ENCODE results near the gene SLC35B2.

The SLC35B2 gene

GRCh38 chr6:44221291-44221960 is 35.9 kb downstream of the SLC35B2 start (continued):
- no peak for TF ChIP-seq ZNF596 (tag by site-specific recombination; IDR thresholded peaks at IDR 0.05)
- no peak for TF ChIP-seq ZNF561 (tag by site-specific recombination; IDR thresholded peaks at IDR 0.05; ENCODE audit: borderline replicate concordance)
- no peak for TF ChIP-seq ZNF138 (tag by site-specific recombination; IDR thresholded peaks at IDR 0.05; ENCODE audit: borderline replicate concordance)

DNA sequence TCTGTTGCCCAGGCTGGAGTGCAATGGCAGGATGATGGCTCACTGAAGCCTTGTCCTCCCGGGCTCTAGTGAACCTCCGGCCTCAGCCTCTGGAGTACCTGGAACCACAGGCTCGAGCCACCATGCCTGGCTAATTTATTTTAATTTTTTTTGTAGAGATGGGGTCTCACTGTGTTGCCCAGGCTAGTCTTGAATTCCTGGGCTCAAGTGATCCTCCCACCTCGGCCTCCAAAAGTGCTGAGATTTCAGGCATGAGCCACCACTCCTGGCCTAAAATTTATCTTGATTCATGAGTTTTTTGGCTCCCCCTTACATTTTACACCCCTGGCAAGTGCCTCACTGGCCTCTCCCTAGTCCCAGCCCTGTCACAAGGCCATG is 36.4 kb downstream of the SLC35B2 start:
- ChIA-PET POLR2A (interaction anchor here (1.2 to 5.7 kb wide), 3 partner anchors 26 to 36 kb away, joined by 3 to 90 read pairs (median 9); partner anchors contain the start of gene HSP90AB1), CTCF (interaction anchor here (0.6 to 11.1 kb wide), 7 partner anchors 15 to 48 kb away, joined by 3 to 148 read pairs (median 4); partner anchors contain the start of gene HSP90AB1)
- Histone ChIP-seq H3K36me3 (ENCODE audit: control insufficient read depth in 2 of 2, insufficient read depth in 1 of 2, low read length in 2 of 2) (no peaks in the 10 kb centered on the region), H3K9me3 (ENCODE audit: control insufficient read depth, insufficient read depth, low read depth, low read length) (no peaks in the 10 kb centered on the region), H3K4me3 (ENCODE audit: low read depth, low read length) (no peak overlapping the region), H3K4me1 (ENCODE audit: control insufficient read depth, insufficient read depth, low read length) (peaks cover 19% of the 10 kb centered on the region), H3K27ac (ENCODE audit: extremely low read depth, low read depth, low read length) (peak overlapping the region; percentile 60)
- no peak for TF ChIP-seq PBX3 (CRISPR knock-in tag; IDR thresholded peaks at IDR 0.05)
- peak; percentile 99 for TF ChIP-seq ZNF121 (tag by site-specific recombination; IDR thresholded peaks at IDR 0.05)

GRCh38 chr6:44219815-44220784 is 37.2 kb downstream of the SLC35B2 start:
- no peak overlapping the region for H3K27ac ChIP-seq (ENCODE audit: extremely low read depth, low read depth, low read length)
- ChIA-PET CTCF (interaction anchor here (0.9 to 11.1 kb wide), 3 partner anchors 16 to 62 kb away, joined by 5 to 148 read pairs (median 13); no protein-coding TSS in a partner anchor), POLR2A (interaction anchor here (0.6 to 5.7 kb wide), 7 partner anchors 17 to 1104 kb away, joined by 3 to 90 read pairs (median 7); partner anchors contain the start of genes HSP90AB1 and SLC35B2)
- TF ChIP-seq KLF1 (tag by site-specific recombination; IDR thresholded peaks at IDR 0.05) (peak; percentile 40; the same call in 1 of the 2 replicates), SP3 (tag by site-specific recombination; IDR thresholded peaks at IDR 0.05) (no peak)
- H3K36me3 ChIP-seq (ENCODE audit: control insufficient read depth in 2 of 2, insufficient read depth in 1 of 2, low read length in 2 of 2), result no peaks in the 10 kb centered on the region
- peak overlapping the region; percentile 48 for H3K4me3 ChIP-seq (ENCODE audit: low read depth, low read length)
- no peaks in the 10 kb centered on the region for H3K9me3 ChIP-seq (ENCODE audit: control insufficient read depth, insufficient read depth, low read depth, low read length)
- H3K4me1 ChIP-seq (ENCODE audit: control insufficient read depth, insufficient read depth, low read length), result peaks cover 14% of the 10 kb centered on the region

DNA sequence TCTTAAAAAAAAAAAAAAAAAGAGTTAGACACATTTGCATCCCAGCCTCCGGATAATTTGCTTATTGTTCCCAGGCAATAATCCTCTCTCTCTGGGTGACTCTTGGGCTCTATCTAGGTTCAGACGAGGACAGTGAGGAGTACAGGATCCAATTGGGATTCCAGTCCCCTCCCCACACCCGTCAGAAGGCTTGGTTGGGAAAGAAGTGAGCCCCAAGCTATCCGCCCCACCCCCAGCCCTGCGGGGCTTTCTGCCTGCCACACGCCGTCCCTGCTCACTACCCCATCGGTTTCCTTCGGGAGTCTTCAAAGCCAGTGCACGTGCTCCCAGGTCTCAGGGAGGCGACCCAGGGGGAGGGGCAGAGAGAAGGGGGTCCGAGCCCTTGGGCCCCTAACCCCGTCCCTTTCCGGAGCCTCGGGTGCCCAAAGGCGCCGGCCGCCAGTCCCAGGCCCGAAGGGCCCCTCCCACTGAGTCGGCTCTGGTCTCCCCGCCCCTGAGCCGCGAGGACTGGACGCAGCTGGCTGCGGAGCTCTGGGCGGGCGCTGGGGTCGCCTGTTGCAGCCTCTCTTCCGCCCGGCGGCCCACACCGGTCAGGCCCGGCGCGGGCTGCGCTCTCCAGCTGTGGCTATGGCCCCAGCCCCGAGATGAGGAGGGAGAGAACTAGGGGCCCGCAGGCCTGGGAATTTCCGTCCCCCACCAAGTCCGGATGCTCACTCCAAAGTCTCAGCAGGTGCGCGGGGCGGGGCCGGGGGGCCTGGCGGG is 38.1 kb downstream of the SLC35B2 start:
- ChIA-PET POLR2A (interaction anchor here (0.6 to 1.4 kb wide), 7 partner anchors 18 to 1103 kb away, joined by 3 to 9 read pairs (median 4); partner anchors contain the start of genes HSP90AB1 and SLC35B2), CTCF (interaction anchor here (0.7 to 11.1 kb wide), 5 partner anchors 9 to 47 kb away, joined by 3 to 148 read pairs (median 4); no protein-coding TSS in a partner anchor)
- H3K36me3 ChIP-seq (ENCODE audit: control insufficient read depth in 2 of 2, insufficient read depth in 1 of 2, low read length in 2 of 2), result no peaks in the 10 kb centered on the region
- no peaks in the 10 kb centered on the region for H3K9me3 ChIP-seq (ENCODE audit: control insufficient read depth, insufficient read depth, low read depth, low read length)
- H3K4me1 ChIP-seq (ENCODE audit: control insufficient read depth, insufficient read depth, low read length), result peaks cover 14% of the 10 kb centered on the region
- H3K27ac ChIP-seq (ENCODE audit: extremely low read depth, low read depth, low read length), result peak overlapping the region; percentile 39; the same call in 1 of the 2 replicates
- peak overlapping the region; percentile 48 for H3K4me3 ChIP-seq (ENCODE audit: low read depth, low read length)
- TF ChIP-seq ZNF548 (tag by site-specific recombination; IDR thresholded peaks at IDR 0.05), result no peak
- TF ChIP-seq ZFP69B (tag by site-specific recombination; IDR thresholded peaks at IDR 0.05), result no peak
- no peak for TF ChIP-seq ZNF776 (tag by site-specific recombination; IDR thresholded peaks at IDR 0.05; ENCODE audit: borderline replicate concordance)
- TF ChIP-seq ZNF677 (tag by site-specific recombination; IDR thresholded peaks at IDR 0.05), result no peak
- TF ChIP-seq ZBTB26 (tag by site-specific recombination; optimal IDR thresholded peaks at IDR 0.05), result peak; percentile 18
- no peak for TF ChIP-seq ZNF26 (tag by site-specific recombination; IDR thresholded peaks at IDR 0.05)
- no peak for TF ChIP-seq GLI2 (tag by site-specific recombination; IDR thresholded peaks at IDR 0.05; ENCODE audit: borderline replicate concordance, low read depth)
- TF ChIP-seq BCL11A (tag by site-specific recombination; IDR thresholded peaks at IDR 0.05; ENCODE audit: low read depth), result no peak
- TF ChIP-seq ZNF645 (tag by site-specific recombination; IDR thresholded peaks at IDR 0.05), result no peak
- 0 out of 2 replicates have a peak, but pooled peaks have one; percentile 44 for TF ChIP-seq ZXDB (tag by site-specific recombination; IDR thresholded peaks at IDR 0.05)
- TF ChIP-seq ZNF362 (tag by site-specific recombination; IDR thresholded peaks at IDR 0.05), result 0 out of 2 replicates have a peak, but pooled peaks have one; percentile 28

Measured in HEK293 (cell line).